GM19240 (cell line): ENCODE data around the gene ATP7B.
A peak's percentile ranks its signal among the peaks of the same experiment; 100 is the strongest.
"Not testable (repeated sequence)": the region's sequence is repeated elsewhere in the genome, so short reads cannot be mapped to it uniquely, and the experiment has no call there.

Source experiments
- DNase-seq: peaks from one replicate; pipeline ENCODE4 v3.0.0; 2011; ENCODE audit warnings: low spot score; ENCODE audit not compliant: insufficient read length

The ATP7B gene

DNA sequence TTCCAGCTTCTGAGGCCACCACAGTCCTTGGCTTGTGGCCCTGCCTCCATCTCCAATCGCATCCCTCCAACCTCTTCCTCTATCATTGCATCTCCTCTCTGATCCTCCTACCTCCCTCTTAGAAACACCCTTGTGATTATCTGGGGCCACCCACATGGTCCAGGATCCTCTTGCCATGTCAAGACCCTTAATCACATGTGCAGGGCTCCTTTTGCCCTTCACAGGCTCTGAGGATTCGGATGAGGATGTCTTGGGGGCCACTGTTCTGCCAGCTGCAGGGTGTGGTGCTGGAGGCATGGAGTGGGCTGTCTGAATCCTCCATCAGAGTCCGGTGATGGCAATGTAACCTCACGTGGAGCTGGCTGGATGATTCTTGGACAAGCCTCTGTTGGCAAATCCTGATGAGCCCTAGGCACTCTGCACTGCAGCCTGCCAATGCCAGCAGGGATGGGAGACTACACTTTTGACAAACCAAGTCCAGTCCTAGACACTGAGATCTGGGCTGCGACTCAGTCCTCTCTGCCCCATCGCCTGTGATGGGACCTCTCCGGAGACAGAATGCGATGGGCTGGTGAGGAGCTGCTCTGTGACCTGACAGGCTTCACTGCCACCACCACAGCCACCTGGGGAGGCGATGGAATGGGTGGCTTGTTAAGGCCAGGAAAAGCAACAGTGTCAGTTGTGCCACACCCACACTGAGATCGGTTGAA is 88.3 kb downstream of the ATP7B start:
- DNase-seq = no peak

DNA sequence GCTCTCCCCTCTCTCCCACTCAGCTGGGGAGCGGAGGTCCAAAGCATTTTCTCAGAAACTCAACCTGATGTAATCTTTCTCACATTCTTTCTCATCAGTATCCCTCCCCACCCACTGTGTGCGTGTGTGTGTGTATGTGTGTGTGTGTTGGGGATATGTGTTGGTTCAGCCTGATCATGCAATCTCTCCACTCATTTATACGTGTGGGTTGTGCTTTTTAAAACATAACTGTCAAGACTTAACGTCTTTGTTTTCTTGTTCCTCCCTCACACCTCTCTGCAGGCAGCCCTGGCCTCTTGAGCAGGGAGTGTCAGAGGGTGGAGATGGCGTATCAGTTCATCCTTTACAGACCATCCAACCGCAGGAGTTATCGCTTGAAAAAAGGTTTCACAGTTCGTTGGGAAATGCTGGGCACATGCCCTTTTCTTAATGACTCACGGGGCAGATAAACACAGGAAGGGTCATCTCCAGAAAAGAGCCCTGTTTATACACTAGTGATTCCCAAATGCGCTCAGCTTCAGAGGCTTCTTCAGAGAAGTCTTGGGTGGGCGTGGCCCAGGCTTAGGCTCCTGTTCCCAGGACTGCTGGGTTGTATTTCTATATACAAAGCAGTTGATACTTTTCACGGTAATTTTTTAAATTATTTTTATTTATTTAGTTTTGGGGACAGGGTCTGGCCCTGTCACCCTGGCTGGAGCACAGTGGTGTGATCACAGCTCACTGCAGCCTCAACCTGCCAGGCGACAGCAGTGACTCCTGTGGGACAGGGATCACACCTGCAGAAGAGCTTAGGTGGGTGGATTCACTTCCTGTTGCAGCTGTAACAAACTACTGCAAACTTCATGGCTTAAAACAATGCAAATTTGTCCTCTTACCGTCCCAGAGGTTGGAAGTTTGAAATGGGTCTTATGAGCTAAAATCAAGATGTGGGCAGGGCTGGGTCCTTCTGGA is 89.2 kb downstream of the ATP7B start:
- DNase-seq = no peak

DNA sequence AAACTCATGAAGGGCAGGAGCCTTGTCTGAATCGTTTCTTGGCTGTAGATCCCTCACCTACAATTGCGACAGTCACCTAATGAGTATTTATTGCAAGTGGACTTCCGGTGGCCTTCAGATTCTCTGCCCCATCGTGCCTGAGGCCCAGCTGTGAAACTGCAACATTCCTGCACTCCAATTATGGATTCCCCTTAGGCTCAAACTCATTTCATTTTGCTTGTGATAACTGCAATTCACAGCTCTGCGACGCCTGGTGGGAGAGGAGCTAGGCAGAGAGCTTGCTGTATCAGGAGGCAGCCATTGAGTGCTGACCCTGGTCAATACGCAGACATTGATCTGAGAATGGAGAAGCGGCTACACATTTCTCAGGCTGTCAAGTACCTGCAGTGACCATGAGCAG is 90.5 kb downstream of the ATP7B start:
- DNase-seq = no peak

DNA sequence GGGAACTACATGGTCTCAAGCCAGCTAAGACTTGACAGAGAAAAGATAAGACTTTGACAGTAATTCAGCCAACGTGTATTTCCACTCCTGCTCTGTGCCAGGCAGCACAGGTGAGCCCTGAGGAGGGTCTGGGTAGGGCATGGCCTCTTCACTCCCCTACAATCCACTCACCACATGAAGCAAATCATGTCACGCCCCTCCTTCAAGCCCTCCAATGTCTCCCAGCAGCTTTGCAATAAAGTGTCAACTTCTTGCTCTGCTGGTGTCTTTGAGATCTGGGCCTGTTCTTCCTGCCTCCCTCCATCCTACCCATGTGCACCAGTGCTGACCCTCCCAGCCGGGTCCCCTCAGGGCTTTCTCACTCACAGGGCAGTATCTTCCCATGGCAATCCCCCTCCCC is 91.0 kb downstream of the ATP7B start:
- no peak for DNase-seq

DNA sequence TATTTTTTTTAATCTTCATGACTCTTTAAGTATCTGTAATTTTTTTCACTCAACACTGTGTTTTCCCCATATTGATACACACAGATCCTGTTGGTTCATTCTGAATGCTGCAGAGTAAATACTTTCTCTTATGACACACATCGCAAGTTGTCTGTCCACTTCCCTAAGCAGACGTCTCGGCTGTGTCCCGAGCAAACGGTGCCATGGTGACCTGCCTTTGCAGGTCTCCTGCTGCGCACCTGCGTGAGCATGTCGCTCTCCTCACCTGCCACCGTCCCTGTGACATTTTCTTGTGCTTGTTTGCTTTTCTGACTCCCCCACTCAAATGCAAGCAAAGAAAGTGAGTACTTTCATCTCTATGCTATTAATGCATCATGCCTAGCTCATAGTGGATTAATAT is 91.7 kb downstream of the ATP7B start:
- DNase-seq = no peak

DNA sequence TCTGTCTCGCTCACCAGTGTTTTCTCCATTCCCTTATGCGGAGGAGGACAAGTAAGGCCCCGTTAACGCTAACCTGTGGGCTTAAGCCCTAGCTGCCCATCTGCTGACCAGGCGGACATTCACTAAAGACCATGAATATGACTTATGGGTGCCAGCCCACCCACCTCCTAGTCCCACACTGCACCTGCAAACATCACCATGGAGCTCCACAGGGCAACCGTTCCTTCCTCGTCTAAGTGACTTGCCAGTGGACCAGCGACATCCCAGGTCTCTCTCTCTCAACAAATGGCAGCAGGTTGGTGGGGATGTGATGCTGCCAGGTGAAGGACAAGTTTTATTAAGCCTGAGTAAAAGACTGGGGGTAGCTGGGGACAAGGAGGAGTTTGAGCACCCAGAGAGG is 94.3 kb downstream of the ATP7B start:
- DNase-seq = no peak

DNA sequence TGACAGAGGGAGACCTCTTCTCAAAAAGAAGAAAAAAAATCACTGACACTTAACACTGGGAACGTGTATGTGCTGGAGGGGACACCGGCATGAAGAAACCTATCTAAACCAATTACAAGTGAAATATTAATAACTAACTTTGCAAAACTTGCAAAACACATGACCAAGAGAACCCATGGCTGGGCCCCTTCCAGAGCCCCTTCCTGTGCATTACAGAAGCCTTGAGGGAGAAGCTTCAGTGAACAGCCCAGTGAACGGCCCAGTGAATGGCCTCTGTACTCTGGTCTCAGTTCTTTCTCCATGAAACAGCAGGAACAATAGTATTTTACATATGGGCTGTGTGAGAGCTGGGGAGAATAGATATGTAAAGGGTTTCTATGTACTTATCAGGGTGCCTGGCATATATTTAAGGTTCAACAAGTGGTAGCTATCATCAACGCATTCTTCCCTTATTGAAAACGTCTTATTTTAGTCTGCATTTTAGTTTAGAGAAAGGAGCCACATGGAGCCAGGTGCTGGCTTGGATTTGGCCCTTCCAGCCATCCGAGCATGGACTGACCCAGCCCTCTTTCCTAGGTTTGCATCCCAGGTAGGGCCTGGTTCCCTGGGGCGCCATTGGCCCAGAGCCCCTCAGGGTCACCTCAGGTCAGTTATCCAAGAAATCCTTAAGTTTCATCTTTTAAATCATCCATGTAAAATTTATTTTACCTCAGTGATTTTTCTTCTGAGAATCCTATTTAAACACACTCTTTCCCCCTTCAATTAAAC is 95.0 kb downstream of the ATP7B start:
- no peak for DNase-seq

DNA sequence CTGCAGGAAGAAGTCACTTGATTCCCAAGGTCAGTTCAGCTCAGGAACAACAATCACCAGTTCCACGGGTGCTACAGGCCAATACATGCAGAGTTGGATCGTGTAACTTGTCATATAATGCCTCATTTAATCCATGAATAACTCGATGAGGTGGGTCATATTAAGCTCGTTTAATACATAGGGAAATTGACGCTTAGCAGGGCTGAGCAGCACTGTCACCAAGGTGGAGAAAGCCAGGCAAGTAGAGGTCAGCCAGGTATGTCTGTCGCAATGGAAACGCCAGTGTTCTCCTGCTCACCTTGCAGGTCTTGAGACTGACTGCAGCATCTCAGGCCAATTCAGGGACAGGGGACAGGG is 97.1 kb downstream of the ATP7B start:
- DNase-seq = no peak

DNA sequence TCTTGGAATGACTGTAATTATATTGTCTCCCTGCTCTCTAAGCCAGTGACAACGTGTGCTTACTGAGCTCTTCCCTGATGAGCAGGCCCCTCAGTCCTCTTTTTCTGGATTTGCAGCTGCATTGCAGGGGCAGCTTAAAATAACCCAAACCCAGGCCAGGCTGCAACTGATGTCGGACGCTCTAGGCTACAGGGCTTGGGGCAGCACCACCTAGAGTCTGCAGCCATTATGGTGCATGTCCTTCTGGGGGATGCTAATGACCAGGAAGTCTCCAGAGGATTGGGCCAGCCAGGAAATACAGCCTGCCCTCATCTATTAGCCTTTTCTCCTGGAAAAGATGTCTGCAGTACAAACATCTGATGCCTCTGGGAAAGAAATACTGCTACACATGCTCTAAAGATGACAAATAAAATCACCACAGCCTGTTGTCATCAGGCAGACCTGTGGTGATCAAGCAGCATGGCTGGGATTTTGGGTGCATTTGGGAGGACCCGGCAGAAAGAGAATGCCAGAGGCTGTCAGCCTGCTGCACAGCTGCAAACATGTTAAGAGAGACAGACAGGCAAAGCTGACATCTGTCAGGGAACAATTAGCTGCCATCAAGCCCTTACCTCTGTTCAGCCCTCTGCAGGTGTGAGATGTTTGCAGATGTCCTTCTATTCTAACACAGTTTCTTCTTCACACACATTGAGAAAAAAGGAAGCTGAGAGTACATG is 97.7 kb downstream of the ATP7B start:
- no peak for DNase-seq

DNA sequence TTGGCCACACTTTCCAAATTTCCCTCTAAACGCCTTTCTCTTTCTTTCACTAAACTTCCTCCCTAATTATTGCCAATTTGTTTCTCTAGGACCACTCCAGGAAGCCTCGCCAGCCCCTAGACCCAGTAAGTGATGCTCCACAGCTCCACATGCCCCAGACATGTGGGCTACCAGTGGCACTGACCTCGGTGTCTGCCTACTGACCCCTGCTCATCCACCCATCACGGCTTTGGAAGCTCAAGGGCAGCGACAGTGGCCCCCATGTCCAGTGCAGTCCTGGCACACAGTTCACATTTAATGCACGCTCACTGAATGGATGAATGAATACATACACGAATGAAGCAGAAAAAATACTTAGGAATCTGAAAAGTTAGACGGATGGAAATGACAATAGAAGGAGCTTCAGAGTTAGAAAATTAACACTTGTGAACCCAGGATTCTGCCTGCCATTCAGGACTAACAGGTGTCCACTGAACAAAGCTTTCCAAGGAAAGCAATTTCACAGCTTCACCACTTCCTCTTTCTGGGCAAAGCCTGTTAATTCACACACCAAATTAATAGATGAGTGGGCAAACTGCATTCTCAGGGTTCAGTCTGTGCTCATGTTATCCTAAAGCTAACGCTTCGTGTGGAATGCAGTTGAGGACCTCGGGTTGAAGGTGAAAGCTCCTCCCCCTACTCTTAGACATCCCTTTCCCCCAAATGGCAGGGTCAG is 98.6 kb downstream of the ATP7B start:
- no peak for DNase-seq

DNA sequence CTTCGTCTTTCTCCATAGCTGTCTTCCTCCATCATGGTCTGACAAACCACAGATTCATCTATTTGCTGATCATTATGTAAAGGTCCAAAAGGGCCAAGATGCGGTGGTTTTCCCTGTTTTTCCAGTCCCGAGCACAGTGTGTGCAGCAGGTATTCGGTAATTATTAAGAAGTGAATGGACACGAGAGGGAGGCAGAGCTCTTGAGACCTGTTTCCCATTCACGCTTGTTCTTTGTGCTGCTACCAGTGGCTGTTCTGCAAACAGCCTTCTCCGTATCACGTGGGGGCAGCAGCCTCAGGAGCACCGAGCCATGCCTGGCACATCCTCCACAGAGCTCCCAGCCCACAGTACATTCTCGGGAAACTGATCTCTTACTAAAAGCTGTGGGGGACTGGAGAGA is 99.2 kb downstream of the ATP7B start:
- no peak for DNase-seq

DNA sequence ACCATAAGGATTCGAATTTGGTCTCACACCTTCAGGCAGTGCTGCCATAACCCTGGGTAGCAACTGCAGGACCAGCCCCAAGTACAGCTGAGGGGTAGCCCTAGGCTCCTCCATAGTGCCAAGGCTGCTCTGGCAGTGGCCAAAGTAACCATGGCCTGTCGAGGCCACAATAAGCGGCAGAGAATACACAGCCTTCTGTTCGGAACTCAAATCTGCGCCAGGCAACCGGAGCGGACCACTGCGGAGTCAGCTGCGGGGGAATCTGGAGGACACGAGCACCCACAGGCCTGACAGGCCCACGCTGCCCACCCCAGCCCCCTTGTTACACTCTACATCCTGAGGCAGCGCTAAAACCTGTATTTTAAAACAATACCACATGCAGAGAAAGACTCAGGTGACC is 100.7 kb downstream of the ATP7B start:
- DNase-seq = no peak

DNA sequence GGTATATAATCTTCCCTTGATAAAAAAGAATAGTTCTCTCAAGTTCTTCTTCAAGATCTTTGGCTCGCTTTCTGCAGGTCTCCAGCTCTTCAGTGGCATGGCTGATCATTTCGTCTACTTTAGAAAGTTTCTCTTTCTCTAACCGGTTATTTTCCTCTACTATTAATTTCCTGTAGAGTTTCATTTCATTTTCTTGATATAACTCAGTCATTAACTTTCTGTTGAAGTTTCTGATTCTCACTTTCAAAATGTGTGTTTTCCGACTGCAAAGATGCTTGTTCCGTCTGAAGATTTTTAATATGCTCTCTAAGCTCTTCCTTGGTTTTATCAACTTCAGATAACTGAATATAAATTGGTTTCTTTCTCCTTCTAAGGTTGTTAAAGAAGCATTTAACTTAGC is 102.0 kb downstream of the ATP7B start:
- not testable (repeated sequence) for DNase-seq

DNA sequence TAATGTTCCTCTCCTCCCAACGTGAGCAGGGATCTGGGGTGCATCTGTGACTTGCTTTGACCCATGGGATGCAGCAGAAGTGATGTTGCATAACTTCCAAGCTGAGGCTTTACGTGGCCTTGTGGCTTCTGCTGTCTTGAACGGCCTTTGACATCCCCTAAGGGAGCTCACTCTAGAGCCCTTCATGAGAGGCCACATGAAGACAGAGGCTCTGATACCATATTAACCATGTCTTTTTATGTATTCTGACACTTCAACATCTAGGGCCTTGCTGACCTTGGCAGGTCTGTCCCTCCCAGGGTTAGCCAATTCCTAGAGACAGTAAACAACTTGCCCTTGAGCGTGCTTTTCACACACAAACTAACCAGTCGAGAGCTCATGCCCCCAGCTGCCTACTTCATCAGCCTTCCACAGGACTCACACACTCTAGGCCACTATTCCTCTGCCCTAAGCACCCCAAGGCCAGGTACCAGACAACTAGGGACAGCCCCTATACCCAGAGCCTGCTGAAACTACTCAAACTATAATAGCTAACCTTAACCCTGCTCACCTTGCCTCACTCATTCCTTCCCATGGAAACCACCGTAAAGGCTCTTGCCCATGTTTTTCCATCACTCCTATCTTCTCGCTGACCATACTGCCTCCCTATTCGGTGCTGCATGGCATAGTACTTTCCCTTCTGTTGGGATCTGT is 104.1 kb downstream of the ATP7B start:
- DNase-seq = no peak

DNA sequence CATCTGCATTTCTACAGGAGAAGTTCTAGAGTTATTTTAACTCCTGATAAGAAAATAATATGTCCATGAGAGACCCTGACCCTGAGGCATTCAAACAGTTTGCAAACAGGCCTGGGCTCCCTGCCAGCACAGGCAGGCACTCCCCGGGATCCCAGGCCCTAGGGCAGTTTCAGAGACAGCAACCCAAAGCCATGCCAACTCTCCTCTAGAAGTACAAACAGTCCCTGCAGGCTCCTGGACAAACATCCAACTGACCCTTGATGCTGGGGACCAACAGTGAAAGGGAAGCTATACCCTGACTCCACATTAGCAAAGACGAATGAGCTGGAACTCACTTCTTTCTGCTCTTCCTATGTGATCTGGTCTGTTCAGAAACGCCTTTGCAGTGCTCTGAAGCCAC is 104.7 kb downstream of the ATP7B start:
- no peak for DNase-seq

DNA sequence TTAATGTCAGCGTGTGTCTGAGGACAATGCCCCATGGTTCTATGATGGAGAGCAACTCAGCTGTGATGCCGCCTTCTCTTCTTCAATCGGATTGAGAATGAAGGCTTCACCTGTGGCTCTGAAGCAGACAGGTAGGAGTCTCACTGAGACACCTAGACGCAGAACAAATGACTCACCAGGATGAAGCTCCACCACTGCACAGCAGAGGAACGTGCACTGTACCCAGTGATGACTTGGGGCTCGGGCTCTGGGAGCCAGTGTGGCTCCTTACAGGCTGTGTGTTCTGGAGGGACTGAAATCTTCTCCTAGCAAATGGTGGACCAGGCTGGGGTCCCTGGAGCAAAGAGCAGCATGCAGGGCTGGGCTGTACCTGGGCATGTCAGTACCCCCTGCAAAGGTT is 105.5 kb downstream of the ATP7B start:
- no peak for DNase-seq

DNA sequence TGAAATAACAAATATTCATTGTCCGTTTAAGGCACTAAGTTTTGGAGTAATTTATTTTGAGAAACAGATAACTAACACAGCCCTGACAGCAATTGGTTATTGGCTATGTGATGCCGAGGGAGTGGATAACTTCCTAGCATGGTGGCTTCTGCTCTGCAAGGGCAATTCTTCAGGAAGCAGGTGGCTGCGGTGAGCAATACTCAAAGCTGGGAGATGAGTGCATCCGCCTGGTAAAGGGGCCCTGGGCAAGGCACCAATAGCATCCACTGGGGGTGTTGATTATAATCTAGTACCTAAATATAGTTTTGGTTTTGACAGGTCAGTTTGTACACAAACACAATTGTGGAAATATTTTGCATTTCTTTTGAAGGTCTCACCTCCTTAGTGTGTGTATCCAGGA is 108.5 kb downstream of the ATP7B start:
- no peak for DNase-seq

DNA sequence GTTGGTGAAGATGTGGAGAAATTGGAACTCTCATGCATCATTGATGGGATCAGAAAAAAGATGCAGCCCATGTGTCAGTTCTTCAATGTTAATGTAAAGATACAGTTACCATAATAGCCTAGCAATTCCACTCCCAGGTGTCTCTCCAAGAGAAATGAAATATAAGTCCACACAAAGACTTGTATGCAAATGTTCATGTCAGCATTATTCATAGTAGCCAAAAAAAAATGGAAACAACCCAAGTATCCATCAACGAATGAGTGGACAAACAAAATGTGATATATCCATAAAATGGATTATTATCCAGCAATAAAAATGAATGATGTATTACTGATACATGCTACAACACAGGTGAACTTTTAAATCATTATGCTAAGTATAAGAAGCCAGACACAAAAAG is 110.8 kb downstream of the ATP7B start:
- DNase-seq = no peak

DNA sequence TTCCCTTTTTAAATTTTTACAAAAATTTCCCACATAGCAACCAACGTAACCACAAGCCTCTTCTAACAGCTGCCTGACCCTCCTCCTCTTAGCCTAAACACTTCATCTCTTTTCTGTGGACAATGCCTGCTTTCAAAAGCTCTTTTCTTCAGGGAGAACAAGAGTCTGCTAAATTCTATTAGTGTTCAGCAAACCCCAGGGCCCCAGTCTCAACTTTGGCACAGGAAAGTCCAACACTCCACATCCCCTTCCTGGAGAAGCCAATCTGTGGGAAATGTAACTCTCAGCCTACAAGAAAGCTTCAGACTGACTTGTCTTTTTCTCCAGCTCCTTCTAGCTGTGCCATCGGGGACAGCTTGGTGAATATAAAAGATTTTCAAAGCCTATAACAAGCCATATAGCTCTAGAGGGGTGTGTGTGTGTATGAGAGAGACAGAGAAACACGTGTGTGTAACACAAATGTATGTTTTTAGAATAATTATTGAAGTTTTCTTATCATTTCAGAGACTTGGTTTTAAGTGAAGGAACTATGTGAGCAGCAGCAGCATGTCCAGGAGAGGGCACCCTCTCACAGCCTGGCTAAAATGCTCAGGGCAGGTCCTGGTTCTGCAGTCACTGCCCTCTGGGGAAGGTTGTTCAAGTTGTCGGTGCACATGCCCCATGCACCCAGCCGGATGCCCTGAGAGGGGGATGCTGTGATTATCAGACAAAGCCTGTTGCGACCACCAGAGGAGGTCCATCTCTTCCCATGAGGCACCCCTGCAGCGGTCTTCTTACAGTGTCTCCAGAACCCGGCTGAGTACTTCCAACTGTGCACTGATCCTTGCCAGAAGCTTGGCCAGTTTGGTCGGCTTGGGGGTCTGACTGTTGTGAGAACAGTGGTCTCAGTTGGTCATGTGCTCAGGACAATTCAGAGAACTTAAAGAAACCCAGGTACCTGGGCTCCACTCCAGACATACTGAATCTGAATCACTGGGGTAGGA is 115.1 kb downstream of the ATP7B start:
- peak; percentile 48 for DNase-seq
